ENCODE results near the gene ZNF74. TPM values are rescaled to one million over a fixed set of nuclear protein-coding genes. Genes with fewer than 3 reads are reported as not detected.
"Not testable (repeated sequence)": the region's sequence is repeated elsewhere in the genome, so short reads cannot be mapped to it uniquely, and the experiment has no call there.

Gene ZNF74
- 3.3 TPM for polyA plus RNA-seq (2012; ENCODE audit: missing spikeins)

- peak; percentile 84 for TF ChIP-seq POLR2A (IDR thresholded peaks at IDR 0.05; ENCODE audit: low read depth, low read length)
- peak; percentile 75; the same call in 1 of the 2 replicates for TF ChIP-seq POLR2AphosphoS5 (IDR thresholded peaks at IDR 0.05; ENCODE audit: low read depth, low read length)
- peak; percentile 60; the same call in 1 of the 2 replicates for TF ChIP-seq TAF1 (IDR thresholded peaks at IDR 0.05; ENCODE audit: borderline replicate concordance, low read depth, low read length)
- DNase-seq (ENCODE audit: insufficient read length): peak; percentile 63
- FAIRE-seq: peak; percentile 97
Measured at GRCh38 chr22:20393705-20394476, at the start of gene ZNF74. TSS of gene ZNF74 (plus strand) at chr22:20394151. CDS start at chr22:20394629, 478 bp downstream.

- DNase-seq (ENCODE audit: insufficient read length); FAIRE-seq: not testable (repeated sequence)
Measured at GRCh38 chr22:20346553-20346952, 47.4 kb upstream of the ZNF74 start.

- DNase-seq (ENCODE audit: insufficient read length); FAIRE-seq: not testable (repeated sequence)
Measured at GRCh38 chr22:20352536-20352935, 41.4 kb upstream of the ZNF74 start.

DNA sequence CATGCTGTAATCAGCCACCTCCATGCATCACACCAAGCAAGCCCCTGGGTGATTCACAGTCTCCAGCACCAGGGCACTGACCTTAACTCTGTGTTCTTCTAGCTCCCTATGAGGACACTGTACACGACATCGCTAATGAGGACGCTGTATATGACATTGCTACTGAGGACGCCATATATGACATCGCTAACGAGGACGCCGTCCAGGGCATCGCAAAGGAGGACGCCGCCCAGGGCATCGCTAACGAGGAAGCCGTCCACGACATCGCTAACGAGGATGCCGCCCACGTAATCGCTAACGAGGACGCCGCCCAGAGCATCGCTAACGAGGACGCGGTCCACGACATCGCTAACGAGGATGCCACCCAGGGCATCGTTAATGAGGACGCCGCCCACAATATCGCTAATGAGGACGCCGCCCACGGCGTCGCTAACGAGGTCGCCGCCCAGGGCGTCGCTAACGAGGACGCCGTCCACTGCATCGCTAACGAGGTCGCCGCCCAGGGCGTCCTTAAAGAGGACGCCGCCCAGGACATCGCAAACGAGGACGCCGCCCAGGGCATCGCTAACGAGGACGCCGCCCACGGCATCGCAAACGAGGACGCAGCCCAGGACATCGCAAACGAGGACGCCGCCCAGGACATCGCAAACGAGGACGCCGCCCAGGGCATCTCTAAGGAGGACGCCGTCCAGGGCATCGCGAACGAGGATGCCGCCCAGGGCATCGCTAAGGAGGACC, 39.5 kb upstream of the ZNF74 start:
- no peak for FAIRE-seq
- no peak for DNase-seq (ENCODE audit: insufficient read length)

GRCh38 chr22:20355939-20356636, 37.9 kb upstream of the ZNF74 start:
- FAIRE-seq; DNase-seq (ENCODE audit: insufficient read length): not testable (repeated sequence)

More for the DNA sequence above, 39.5 kb upstream of the ZNF74 start:
- TF ChIP-seq POLR2A (IDR thresholded peaks at IDR 0.05; ENCODE audit: low read depth, low read length) (no peak), POLR2AphosphoS5 (IDR thresholded peaks at IDR 0.05; ENCODE audit: low read depth, low read length) (no peak), TAF1 (IDR thresholded peaks at IDR 0.05; ENCODE audit: borderline replicate concordance, low read depth, low read length) (no peak)

GRCh38 chr22:20356906-20357305, 37.0 kb upstream of the ZNF74 start:
- not testable (repeated sequence) for DNase-seq (ENCODE audit: insufficient read length); FAIRE-seq

DNA sequence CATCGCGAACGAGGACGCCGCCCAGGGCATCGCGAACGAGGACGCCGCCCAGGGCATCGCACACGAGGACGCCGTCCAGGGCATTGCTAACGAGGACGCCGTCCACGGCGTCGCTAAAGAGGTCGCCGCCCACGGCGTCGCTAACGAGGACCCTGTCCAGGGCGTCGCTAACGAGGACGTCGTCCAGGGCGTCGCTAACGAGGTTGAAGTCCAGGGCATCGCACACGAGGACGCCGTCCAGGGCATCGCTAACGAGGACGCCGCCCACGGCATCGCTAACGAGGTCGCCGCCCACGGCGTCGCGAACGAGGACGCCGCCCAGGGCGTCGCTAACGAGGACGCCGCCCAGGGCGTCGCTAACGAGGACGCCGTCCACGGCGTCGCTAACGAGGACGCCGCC, 36.0 kb upstream of the ZNF74 start:
- not testable (repeated sequence) for FAIRE-seq

DNA sequence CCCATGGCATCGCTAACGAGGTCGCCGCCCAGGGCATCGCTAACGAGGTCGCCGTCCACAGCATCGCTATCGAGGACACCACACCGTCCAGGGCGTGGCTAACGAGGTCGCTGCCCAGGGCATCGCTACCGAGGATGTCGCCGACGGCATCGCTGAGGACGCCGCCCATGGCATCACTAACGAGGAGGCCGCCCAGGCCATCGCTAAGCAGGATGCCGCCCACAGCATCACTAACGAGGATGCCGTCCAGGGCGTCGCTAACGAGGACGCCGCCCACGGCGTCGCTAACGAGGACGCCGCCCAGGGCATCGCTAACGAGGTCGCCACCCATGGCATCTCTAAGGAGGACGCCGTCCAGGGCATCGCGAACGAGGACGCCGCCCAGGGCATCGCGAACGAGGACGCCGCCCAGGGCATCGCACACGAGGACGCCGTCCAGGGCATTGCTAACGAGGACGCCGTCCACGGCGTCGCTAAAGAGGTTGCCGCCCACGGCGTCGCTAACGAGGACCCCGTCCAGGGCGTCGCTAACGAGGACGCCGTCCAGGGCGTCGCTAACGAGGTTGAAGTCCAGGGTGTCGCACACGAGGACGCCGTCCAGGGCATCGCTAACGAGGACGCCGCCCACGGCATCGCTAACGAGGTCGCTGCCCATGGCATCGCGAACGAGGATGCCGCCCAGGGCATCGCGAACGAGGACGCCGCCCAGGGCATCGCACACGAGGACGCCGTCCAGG, 35.3 kb upstream of the ZNF74 start:
- not testable (repeated sequence) for DNase-seq (ENCODE audit: insufficient read length); FAIRE-seq

More for the DNA sequence above, 36.0 kb upstream of the ZNF74 start:
- DNase-seq (ENCODE audit: insufficient read length): not testable (repeated sequence)

DNA sequence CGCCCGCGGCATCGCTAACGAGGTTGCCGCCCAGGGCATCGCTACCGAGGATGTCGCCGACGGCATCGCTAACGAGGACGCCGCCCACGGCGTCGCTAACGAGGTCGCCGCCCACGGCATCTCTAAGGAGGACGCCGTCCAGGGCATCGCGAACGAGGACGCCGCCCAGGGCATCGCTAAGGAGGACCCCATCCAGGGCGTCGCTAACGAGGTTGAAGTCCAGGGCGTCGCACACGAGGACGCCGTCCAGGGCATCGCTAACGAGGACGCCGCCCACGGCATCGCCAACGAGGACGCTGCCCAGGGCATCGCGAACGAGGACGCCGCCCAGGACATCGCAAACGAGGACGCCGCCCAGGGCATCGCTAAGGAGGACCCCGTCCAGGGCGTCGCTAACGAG, 33.7 kb upstream of the ZNF74 start:
- not testable (repeated sequence) for FAIRE-seq; DNase-seq (ENCODE audit: insufficient read length)

DNA sequence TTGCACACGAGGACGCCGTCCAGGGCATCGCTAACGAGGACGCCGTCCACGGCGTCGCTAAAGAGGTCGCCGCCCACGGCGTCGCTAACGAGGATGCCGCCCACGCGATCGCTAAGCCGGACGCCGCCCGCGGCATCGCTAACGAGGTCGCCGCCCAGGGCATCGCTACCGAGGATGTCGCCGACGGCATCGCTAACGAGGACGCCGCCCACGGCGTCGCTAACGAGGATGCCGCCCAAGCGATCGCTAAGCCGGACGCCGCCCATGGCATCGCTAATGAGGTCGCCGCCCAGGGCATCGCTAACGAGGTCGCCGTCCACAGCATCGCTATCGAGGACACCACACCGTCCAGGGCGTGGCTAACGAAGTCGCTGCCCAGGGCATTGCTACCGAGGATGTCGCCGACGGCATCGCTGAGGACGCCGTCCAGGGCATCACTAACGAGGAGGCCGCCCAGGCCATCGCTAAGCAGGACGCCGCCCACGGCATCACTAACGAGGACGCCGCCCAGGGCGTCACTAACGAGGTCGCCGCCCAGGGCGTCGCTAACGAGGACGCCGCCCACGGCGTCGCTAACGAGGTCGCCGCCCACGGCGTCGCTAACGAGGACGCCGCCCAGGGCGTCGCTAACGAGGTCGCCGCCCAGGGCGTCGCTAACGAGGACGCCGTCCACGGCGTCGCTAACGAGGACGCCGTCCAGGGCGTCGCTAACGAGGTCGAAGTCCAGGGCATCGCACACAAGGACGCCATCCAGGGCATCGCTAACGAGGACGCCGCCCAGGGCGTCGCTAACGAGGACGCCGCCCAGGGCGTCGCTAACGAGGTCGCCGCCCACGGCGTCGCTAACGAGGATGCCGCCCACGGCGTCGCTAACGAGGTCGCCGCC, 32.8 kb upstream of the ZNF74 start:
- not testable (repeated sequence) for FAIRE-seq; DNase-seq (ENCODE audit: insufficient read length)

GRCh38 chr22:20361752-20362229, 32.2 kb upstream of the ZNF74 start:
- not testable (repeated sequence) for DNase-seq (ENCODE audit: insufficient read length); FAIRE-seq

GRCh38 chr22:20362403-20362802, 31.5 kb upstream of the ZNF74 start:
- not testable (repeated sequence) for DNase-seq (ENCODE audit: insufficient read length); FAIRE-seq

- not testable (repeated sequence) for FAIRE-seq; DNase-seq (ENCODE audit: insufficient read length)
Measured at GRCh38 chr22:20364335-20365260, 29.4 kb upstream of the ZNF74 start.

- FAIRE-seq; DNase-seq (ENCODE audit: insufficient read length): not testable (repeated sequence)
Measured at GRCh38 chr22:20366841-20367240, 27.1 kb upstream of the ZNF74 start.

DNA sequence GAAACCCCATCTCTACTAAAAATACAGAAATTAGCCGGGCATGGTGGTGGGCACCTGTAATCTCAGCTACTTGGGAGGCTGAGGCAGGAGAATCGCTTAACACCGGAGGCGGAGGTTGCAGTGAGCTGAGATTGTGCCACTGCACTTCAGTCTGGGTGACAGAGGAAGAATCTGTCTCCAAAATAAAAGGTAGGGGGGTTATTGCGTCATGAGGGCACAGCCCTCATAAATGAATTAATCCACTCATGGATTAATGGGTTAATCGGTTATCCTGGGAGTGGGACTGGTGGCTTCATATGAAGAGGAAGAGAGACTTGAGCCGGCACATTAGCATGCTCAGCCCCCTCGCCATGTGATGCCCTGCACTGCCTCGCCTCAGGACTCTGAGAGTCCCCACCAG, 25.1 kb upstream of the ZNF74 start:
- DNase-seq (ENCODE audit: insufficient read length); FAIRE-seq: not testable (repeated sequence)

GRCh38 chr22:20371687-20372086, 22.3 kb upstream of the ZNF74 start:
- not testable (repeated sequence) for DNase-seq (ENCODE audit: insufficient read length)
- peak; percentile 17 for FAIRE-seq

Measured in GM12892 (cell line).